ENCODE measurements around the gene ROBO3. TPM values are rescaled to one million over a fixed set of nuclear protein-coding genes. Genes with fewer than 3 reads are reported as not detected.

Gene ROBO3
- total RNA-seq, 1 donor from 2014 or later, result 11.3 TPM

- no peaks in the 10 kb centered on the region for H3K9me3 ChIP-seq
- intact Hi-C loops (cut with DNase I), result no loop called here
- H3K4me3 ChIP-seq, result no peak overlapping the region
- DNase-seq (no peak), ATAC-seq (peak; percentile 7 to 37)
- peaks cover 22% of the 10 kb centered on the region for H3K4me1 ChIP-seq
- TF ChIP-seq CTCF (IDR thresholded peaks at IDR 0.05), result no peak
- H3K27ac ChIP-seq, result peak overlapping the region; percentile 85
- no peaks in the 10 kb centered on the region for H3K27me3 ChIP-seq (ENCODE audit: low read depth)
- no peaks in the 10 kb centered on the region for H3K36me3 ChIP-seq
Measured at GRCh38 chr11:124900464-124900863, 35.2 kb downstream of the ROBO3 start.

DNA sequence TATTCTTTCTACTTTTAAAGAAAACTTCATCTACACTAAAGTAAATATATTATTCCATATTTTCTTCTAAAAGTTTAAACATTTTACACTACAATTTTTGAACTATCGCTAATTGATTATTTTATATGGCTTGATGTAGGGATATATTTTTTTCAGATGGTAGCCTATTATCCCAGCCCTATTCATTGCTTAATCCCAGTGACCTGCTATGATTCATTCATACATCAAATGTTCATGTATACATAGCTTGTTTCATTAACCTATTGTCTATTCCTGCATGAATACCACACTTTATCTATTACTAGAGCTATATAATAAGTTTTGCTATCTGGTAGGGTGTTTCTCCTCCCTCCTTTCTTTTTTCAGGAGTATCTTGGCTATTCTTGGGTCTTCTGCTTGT, 37.4 kb downstream of the ROBO3 start:
- no peak for ATAC-seq
- no peaks in the 10 kb centered on the region for H3K9me3 ChIP-seq
- DNase-seq, result no peak
- H3K27ac ChIP-seq, result no peak overlapping the region
- no peak for TF ChIP-seq CTCF (IDR thresholded peaks at IDR 0.05)
- H3K4me3 ChIP-seq, result no peak overlapping the region
- H3K4me1 ChIP-seq, result peaks cover 22% of the 10 kb centered on the region
- H3K36me3 ChIP-seq, result no peaks in the 10 kb centered on the region
- intact Hi-C loops (cut with DNase I), result no loop called here
- no peaks in the 10 kb centered on the region for H3K27me3 ChIP-seq (ENCODE audit: low read depth)

GRCh38 chr11:124915541-124916369, 50.5 kb downstream of the ROBO3 start:
- Histone ChIP-seq H3K4me1 (no peaks in the 10 kb centered on the region), H3K27me3 (ENCODE audit: low read depth) (no peaks in the 10 kb centered on the region), H3K4me3 (no peak overlapping the region), H3K9me3 (peaks cover 5% of the 10 kb centered on the region), H3K27ac (no peak overlapping the region), H3K36me3 (no peaks in the 10 kb centered on the region)
- no peak for TF ChIP-seq CTCF (IDR thresholded peaks at IDR 0.05)
- DNase-seq (no peak), ATAC-seq (no peak)
- intact Hi-C loops (cut with DNase I), result no loop called here

GRCh38 chr11:124916370-124916710, 51.1 kb downstream of the ROBO3 start:
- no peak for ATAC-seq
- Histone ChIP-seq H3K36me3 (no peaks in the 10 kb centered on the region), H3K27ac (no peak overlapping the region), H3K9me3 (peaks cover 5% of the 10 kb centered on the region), H3K4me3 (no peak overlapping the region), H3K4me1 (peaks cover 2% of the 10 kb centered on the region), H3K27me3 (ENCODE audit: low read depth) (peaks cover 4% of the 10 kb centered on the region)
- no peak for TF ChIP-seq CTCF (IDR thresholded peaks at IDR 0.05)
- intact Hi-C loops (cut with DNase I), result no loop called here
- no peak for DNase-seq

DNA sequence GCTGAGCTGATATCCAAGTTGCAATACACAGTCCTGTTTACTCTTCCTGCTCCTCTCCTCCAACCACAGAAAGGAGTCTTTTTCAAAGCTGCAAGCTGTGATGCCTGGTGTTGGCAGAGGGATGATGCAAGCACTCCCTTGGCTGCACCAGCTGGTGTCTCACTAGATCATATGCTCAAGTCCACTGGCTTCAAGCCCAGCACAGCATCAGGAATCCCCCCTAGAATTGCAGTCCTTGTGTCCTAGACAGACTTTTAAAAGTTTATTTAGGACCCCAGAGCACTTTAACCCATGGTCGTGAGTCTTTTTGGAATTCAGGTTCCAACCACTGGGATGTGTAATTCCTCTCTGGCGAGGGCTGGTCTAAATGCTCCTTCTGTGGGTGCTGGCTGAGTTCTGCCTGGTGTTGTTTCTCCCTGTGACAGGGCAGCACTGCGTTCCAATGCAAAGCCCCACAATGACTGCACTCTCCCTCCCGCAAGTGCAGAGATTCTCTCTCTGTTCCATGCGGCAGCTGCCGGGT, 51.9 kb downstream of the ROBO3 start:
- H3K36me3 ChIP-seq, result no peaks in the 10 kb centered on the region
- no peak overlapping the region for H3K27ac ChIP-seq
- peaks cover 3% of the 10 kb centered on the region for H3K4me1 ChIP-seq
- DNase-seq, result no peak
- H3K9me3 ChIP-seq, result peaks cover under 1% of the 10 kb centered on the region
- no peak overlapping the region for H3K4me3 ChIP-seq
- ATAC-seq, result no peak
- H3K27me3 ChIP-seq (ENCODE audit: low read depth), result peaks cover 11% of the 10 kb centered on the region
- no peak for TF ChIP-seq CTCF (IDR thresholded peaks at IDR 0.05)
- intact Hi-C loops (cut with DNase I), result no loop called here

Data from lower lobe of right lung (tissue), 2 donors.